A549 (cell line): ENCODE measurements around the gene COX4I2.

Experiments
- JUN ChIP-seq, 2 experiments: fragments of >200 bp; sonication (Bioruptor Twin); formaldehyde crosslinking; IDR thresholded peaks; 2 replicates in 1 of 2; 3 replicates in 1 of 2; pipeline ENCODE4 v1.6.1; 2016 to 2017
- MAZ ChIP-seq: fragments of 150-350 bp; IDR thresholded peaks from 2 replicates; pipeline ENCODE4 v1.6.1; 2014; ENCODE audit warnings: antibody characterized with exemption, low read depth, low read length, borderline replicate concordance
- RCOR1 ChIP-seq: fragments of 150-350 bp; IDR thresholded peaks from 2 replicates; pipeline ENCODE4 v1.6.1; 2014; ENCODE audit warnings: antibody characterized with exemption, low read length, low read depth
- RFX5 ChIP-seq: fragments of 450-650 bp; IDR thresholded peaks from 2 replicates; pipeline ENCODE4 v1.7.1; 2014; ENCODE audit warnings: antibody characterized with exemption, mild to moderate bottlenecking, moderate library complexity
- TF ChIP-seq, protein P1 (sequence below): fragments of >200 bp; sonication (Bioruptor Twin); formaldehyde crosslinking; IDR thresholded peaks from 3 replicates; pipeline ENCODE4 v1.5.1; 2016

DNA sequence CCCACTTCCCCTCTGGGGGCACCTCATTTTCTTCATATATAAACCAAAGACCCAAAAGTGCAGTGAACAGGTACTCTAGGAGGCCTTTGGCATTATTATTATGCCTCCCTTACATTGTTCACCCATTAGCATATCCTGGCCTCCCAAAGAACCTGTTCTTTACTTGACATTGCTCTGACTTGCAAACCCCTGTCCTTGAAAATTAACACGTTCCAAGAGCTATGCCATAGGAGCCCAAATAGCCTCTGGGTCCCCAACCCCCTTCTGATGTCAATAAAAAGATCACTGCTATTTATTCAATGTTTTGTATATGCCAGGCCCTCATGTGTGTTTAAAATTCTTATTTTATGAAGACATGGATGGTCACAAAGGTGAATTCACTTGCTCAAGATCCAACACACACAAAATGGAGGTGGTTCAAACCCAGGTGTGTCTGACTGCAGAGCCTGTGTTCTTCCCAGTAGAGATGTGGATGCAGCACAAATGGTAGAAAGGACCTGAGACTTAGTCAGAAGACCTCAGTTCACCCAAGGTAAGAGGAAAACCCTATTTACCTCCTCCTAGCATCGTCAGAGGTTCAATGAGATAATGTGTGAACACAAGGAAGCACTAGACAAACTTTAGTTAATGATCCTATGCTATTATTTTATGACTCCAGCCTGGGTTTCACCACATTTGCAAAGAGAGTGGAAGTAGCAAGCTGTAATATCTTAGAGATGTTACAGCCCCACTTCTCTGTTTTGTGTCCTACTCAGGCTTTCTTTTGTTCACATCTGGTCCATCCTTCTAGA is 48.3 kb downstream of the COX4I2 start:
- TF ChIP-seq, protein P1, sequence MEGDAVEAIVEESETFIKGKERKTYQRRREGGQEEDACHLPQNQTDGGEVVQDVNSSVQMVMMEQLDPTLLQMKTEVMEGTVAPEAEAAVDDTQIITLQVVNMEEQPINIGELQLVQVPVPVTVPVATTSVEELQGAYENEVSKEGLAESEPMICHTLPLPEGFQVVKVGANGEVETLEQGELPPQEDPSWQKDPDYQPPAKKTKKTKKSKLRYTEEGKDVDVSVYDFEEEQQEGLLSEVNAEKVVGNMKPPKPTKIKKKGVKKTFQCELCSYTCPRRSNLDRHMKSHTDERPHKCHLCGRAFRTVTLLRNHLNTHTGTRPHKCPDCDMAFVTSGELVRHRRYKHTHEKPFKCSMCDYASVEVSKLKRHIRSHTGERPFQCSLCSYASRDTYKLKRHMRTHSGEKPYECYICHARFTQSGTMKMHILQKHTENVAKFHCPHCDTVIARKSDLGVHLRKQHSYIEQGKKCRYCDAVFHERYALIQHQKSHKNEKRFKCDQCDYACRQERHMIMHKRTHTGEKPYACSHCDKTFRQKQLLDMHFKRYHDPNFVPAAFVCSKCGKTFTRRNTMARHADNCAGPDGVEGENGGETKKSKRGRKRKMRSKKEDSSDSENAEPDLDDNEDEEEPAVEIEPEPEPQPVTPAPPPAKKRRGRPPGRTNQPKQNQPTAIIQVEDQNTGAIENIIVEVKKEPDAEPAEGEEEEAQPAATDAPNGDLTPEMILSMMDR = no peak
- no peak for TF ChIP-seq MAZ
- no peak for TF ChIP-seq JUN (IDR thresholded peaks at IDR 0.05)
- no peak for TF ChIP-seq RFX5
- TF ChIP-seq RCOR1 = no peak
